K562 (cell line): Measurements from ENCODE around the gene CNTROB. TPM values are rescaled to one million over a fixed set of nuclear protein-coding genes. Genes with fewer than 3 reads are reported as not detected.

Experiments
- KHSRP ChIP-seq: fragments of 450-650 bp; IDR thresholded peaks from 2 replicates; pipeline ENCODE4 v1.6.1; 2017
- ZNF780A ChIP-seq: fragments of 250-450 bp; sonication (Bioruptor Pico); IDR thresholded peaks from 2 replicates; pipeline ENCODE4 v1.5.0; 2021; ENCODE audit warnings: mild to moderate bottlenecking
- polyA plus RNA-seq, 8 experiments: library from polyadenylated mRNA; depleted of rRNA in 4 of 8; stranded (reverse) in 5 of 8; unstranded in 3 of 8; fragments of >200 nt; fragmentation: Nextera tagmentation in 2 of 8; fragmentation: Illumina TruSeq in 1 of 8; extraction: Ambion mirVana in 2 of 8; extraction: Trizol in 1 of 8; gene quantifications; 2 replicates each; pipeline versions ENCODE4 v1.2.1 to v1.2.3, GENCODE V29; 2011 to 2014; ENCODE audit warnings: inconsistent platforms in 1 of 8, missing spikeins in 1 of 8
- total RNA-seq, 7 experiments: library from RNA; depleted of rRNA in 6 of 7; stranded (reverse); fragments of >200 nt in 6 of 7; fragmentation: Illumina TruSeq in 2 of 7; extraction: Trizol in 2 of 7; gene quantifications; 2 replicates each; pipeline versions ENCODE4 v1.2.1 to v1.2.3, GENCODE V29; 2011 to 2021; ENCODE audit warnings: low replicate concordance in 1 of 7
- TF ChIP-seq, protein P1 (sequence below): fragments of 450-650 bp; IDR thresholded peaks from 2 replicates; pipeline ENCODE4 v1.6.1; 2016; ENCODE audit warnings: mild to moderate bottlenecking, moderate library complexity
- TF ChIP-seq, protein P2 (sequence below), 2 experiments: fragments of 450-650 bp in 1 of 2; sonication (generic) in 1 of 2; formaldehyde crosslinking in 1 of 2; IDR thresholded peaks; 2 replicates each; pipeline versions ENCODE4 v1.7.1 to v1.9.0; 2016 to 2022; ENCODE audit warnings: inconsistent platforms in 1 of 2, mild to moderate bottlenecking in 1 of 2, missing genetic modification reagents in 1 of 2
- TF ChIP-seq, protein P3 (sequence below): sonication (generic); formaldehyde crosslinking; IDR thresholded peaks from 2 replicates; pipeline ENCODE4 v1.9.0; 2022; ENCODE audit warnings: mild to moderate bottlenecking, missing genetic modification reagents

Gene CNTROB
- total and polyA plus RNA-seq, 9 of the 15 experiments (the other 6 are each of a cell fraction or from before 2014, with no cell fraction given) = 1.9 to 33.3 (median 23.0) TPM

DNA sequence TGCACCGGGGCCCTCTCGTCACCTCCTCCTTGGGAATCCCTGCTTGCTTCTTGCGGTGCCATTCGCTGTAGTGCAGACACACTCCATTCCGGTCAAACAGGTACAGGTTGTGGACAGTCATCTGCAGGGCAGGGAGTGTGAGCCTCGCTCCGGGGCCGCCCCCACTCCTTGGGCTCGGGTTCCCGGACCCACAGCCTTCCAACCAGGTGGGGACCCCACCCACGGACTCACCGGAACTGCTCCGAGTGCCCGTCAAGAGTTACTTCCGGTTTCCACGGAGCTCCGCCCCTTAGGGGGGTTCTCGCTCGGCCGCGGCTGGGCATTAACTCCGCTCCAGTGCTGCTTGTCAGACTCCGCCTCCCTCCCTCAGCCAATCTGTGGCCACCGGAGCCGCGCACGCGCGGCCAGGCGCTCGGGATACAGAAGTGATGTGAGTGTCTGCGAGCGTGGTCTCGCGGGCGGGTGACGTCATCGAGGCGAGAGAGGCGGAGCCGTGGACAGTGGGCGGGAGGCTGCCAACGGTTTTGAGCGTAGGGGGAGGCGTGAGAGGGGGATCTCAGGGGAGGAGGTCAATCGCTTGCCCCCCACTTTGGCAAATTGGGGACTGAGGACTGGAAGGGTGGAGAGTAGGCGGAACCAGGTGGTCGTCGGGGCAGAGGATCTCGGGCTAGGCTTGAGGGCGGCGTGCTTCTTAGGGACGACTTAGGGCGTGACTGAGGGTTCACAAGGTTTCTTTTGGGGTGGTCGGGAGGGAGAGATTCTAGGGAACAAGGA lies at the start of gene CNTROB, which contains the start of gene TRAPPC1 (continued):
- TF ChIP-seq, protein P1, sequence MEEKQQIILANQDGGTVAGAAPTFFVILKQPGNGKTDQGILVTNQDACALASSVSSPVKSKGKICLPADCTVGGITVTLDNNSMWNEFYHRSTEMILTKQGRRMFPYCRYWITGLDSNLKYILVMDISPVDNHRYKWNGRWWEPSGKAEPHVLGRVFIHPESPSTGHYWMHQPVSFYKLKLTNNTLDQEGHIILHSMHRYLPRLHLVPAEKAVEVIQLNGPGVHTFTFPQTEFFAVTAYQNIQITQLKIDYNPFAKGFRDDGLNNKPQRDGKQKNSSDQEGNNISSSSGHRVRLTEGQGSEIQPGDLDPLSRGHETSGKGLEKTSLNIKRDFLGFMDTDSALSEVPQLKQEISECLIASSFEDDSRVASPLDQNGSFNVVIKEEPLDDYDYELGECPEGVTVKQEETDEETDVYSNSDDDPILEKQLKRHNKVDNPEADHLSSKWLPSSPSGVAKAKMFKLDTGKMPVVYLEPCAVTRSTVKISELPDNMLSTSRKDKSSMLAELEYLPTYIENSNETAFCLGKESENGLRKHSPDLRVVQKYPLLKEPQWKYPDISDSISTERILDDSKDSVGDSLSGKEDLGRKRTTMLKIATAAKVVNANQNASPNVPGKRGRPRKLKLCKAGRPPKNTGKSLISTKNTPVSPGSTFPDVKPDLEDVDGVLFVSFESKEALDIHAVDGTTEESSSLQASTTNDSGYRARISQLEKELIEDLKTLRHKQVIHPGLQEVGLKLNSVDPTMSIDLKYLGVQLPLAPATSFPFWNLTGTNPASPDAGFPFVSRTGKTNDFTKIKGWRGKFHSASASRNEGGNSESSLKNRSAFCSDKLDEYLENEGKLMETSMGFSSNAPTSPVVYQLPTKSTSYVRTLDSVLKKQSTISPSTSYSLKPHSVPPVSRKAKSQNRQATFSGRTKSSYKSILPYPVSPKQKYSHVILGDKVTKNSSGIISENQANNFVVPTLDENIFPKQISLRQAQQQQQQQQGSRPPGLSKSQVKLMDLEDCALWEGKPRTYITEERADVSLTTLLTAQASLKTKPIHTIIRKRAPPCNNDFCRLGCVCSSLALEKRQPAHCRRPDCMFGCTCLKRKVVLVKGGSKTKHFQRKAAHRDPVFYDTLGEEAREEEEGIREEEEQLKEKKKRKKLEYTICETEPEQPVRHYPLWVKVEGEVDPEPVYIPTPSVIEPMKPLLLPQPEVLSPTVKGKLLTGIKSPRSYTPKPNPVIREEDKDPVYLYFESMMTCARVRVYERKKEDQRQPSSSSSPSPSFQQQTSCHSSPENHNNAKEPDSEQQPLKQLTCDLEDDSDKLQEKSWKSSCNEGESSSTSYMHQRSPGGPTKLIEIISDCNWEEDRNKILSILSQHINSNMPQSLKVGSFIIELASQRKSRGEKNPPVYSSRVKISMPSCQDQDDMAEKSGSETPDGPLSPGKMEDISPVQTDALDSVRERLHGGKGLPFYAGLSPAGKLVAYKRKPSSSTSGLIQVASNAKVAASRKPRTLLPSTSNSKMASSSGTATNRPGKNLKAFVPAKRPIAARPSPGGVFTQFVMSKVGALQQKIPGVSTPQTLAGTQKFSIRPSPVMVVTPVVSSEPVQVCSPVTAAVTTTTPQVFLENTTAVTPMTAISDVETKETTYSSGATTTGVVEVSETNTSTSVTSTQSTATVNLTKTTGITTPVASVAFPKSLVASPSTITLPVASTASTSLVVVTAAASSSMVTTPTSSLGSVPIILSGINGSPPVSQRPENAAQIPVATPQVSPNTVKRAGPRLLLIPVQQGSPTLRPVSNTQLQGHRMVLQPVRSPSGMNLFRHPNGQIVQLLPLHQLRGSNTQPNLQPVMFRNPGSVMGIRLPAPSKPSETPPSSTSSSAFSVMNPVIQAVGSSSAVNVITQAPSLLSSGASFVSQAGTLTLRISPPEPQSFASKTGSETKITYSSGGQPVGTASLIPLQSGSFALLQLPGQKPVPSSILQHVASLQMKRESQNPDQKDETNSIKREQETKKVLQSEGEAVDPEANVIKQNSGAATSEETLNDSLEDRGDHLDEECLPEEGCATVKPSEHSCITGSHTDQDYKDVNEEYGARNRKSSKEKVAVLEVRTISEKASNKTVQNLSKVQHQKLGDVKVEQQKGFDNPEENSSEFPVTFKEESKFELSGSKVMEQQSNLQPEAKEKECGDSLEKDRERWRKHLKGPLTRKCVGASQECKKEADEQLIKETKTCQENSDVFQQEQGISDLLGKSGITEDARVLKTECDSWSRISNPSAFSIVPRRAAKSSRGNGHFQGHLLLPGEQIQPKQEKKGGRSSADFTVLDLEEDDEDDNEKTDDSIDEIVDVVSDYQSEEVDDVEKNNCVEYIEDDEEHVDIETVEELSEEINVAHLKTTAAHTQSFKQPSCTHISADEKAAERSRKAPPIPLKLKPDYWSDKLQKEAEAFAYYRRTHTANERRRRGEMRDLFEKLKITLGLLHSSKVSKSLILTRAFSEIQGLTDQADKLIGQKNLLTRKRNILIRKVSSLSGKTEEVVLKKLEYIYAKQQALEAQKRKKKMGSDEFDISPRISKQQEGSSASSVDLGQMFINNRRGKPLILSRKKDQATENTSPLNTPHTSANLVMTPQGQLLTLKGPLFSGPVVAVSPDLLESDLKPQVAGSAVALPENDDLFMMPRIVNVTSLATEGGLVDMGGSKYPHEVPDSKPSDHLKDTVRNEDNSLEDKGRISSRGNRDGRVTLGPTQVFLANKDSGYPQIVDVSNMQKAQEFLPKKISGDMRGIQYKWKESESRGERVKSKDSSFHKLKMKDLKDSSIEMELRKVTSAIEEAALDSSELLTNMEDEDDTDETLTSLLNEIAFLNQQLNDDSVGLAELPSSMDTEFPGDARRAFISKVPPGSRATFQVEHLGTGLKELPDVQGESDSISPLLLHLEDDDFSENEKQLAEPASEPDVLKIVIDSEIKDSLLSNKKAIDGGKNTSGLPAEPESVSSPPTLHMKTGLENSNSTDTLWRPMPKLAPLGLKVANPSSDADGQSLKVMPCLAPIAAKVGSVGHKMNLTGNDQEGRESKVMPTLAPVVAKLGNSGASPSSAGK = 0 out of 2 replicates have a peak, but pooled peaks have one; percentile 14
- TF ChIP-seq, protein P2, sequence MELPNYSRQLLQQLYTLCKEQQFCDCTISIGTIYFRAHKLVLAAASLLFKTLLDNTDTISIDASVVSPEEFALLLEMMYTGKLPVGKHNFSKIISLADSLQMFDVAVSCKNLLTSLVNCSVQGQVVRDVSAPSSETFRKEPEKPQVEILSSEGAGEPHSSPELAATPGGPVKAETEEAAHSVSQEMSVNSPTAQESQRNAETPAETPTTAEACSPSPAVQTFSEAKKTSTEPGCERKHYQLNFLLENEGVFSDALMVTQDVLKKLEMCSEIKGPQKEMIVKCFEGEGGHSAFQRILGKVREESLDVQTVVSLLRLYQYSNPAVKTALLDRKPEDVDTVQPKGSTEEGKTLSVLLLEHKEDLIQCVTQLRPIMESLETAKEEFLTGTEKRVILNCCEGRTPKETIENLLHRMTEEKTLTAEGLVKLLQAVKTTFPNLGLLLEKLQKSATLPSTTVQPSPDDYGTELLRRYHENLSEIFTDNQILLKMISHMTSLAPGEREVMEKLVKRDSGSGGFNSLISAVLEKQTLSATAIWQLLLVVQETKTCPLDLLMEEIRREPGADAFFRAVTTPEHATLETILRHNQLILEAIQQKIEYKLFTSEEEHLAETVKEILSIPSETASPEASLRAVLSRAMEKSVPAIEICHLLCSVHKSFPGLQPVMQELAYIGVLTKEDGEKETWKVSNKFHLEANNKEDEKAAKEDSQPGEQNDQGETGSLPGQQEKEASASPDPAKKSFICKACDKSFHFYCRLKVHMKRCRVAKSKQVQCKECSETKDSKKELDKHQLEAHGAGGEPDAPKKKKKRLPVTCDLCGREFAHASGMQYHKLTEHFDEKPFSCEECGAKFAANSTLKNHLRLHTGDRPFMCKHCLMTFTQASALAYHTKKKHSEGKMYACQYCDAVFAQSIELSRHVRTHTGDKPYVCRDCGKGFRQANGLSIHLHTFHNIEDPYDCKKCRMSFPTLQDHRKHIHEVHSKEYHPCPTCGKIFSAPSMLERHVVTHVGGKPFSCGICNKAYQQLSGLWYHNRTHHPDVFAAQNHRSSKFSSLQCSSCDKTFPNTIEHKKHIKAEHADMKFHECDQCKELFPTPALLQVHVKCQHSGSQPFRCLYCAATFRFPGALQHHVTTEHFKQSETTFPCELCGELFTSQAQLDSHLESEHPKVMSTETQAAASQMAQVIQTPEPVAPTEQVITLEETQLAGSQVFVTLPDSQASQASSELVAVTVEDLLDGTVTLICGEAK (IDR thresholded peaks at IDR 0.05) = peak; percentile 90
- TF ChIP-seq, protein P2 (CRISPR knock-in tag; IDR thresholded peaks at IDR 0.05) = no peak
- peak; percentile 85 for TF ChIP-seq KHSRP
- TF ChIP-seq, protein P3, sequence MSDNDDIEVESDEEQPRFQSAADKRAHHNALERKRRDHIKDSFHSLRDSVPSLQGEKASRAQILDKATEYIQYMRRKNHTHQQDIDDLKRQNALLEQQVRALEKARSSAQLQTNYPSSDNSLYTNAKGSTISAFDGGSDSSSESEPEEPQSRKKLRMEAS (CRISPR knock-in tag) = peak; percentile 20; the same call in 1 of the 2 replicates
- TF ChIP-seq ZNF780A (CRISPR knock-in tag) = no peak
